H9 (cell line): Measurements from ENCODE around the gene FGFBP2. TPM values are rescaled to one million over a fixed set of nuclear protein-coding genes. Genes with fewer than 3 reads are reported as not detected.

Experiments
- DNase-seq: peaks from one replicate; pipeline ENCODE4 v3.0.0-alpha.2; 2017
- H2AFZ ChIP-seq: one replicate; pipeline ENCODE4 v1.6.1; 2013; ENCODE audit warnings: mild to moderate bottlenecking, low read length, control low read depth, moderate library complexity
- H2AK5ac ChIP-seq: 2 replicates; pipeline ENCODE4 v1.6.1; 2013; ENCODE audit warnings: low read length, control low read depth, mixed read lengths; ENCODE audit not compliant: insufficient read length
- H2BK120ac ChIP-seq: one replicate; pipeline ENCODE4 v1.6.1; 2013; ENCODE audit warnings: low read depth, mild to moderate bottlenecking, low read length, control low read depth, inconsistent platforms; ENCODE audit not compliant: poor library complexity, severe bottlenecking
- H2BK12ac ChIP-seq: 2 replicates; pipeline ENCODE4 v1.6.1; 2013; ENCODE audit warnings: low read length, control low read depth, mixed read lengths, low read depth; ENCODE audit not compliant: insufficient read length
- H2BK15ac ChIP-seq: 2 replicates; pipeline ENCODE4 v1.6.1; 2013; ENCODE audit warnings: low read depth, low read length, control low read depth
- H2BK20ac ChIP-seq: one replicate; pipeline ENCODE4 v1.6.1; 2013; ENCODE audit warnings: low read depth, mild to moderate bottlenecking, low read length, control low read depth, inconsistent platforms; ENCODE audit not compliant: poor library complexity, severe bottlenecking
- H2BK5ac ChIP-seq: 2 replicates; pipeline ENCODE4 v1.6.1; 2013; ENCODE audit warnings: low read length, control low read depth, mixed read lengths; ENCODE audit not compliant: insufficient read length
- H3K14ac ChIP-seq: 2 replicates; pipeline ENCODE4 v1.6.1; 2013; ENCODE audit warnings: low read length, control low read depth; ENCODE audit not compliant: insufficient read depth
- H3K18ac ChIP-seq: 2 replicates; pipeline ENCODE4 v1.6.1; 2013; ENCODE audit warnings: low read depth, mild to moderate bottlenecking, mixed read lengths, low read length, control low read depth; ENCODE audit not compliant: insufficient read length
- H3K23ac ChIP-seq: 2 replicates; pipeline ENCODE4 v1.6.1; 2013; ENCODE audit warnings: low read length, control low read depth, mixed read lengths, low read depth; ENCODE audit not compliant: insufficient read length
- H3K23me2 ChIP-seq: 2 replicates; pipeline ENCODE4 v1.6.1; 2013; ENCODE audit warnings: low read depth, mild to moderate bottlenecking, mixed read lengths, low read length, control low read depth; ENCODE audit not compliant: insufficient read length, poor library complexity, severe bottlenecking
- H3K27ac ChIP-seq: 2 replicates; pipeline ENCODE4 v1.5.1; 2013; ENCODE audit warnings: low read length, control low read depth, mixed read lengths, low read depth; ENCODE audit not compliant: insufficient read length
- H3K27me3 ChIP-seq: 2 replicates; pipeline ENCODE4 v1.6.1; 2013; ENCODE audit warnings: low read length, control low read depth, inconsistent platforms; ENCODE audit not compliant: insufficient read depth
- H3K4ac ChIP-seq: 2 replicates; pipeline ENCODE4 v1.6.1; 2013; ENCODE audit warnings: low read depth, mild to moderate bottlenecking, control low read depth, inconsistent platforms, low read length, moderate library complexity
- H3K4me1 ChIP-seq: 2 replicates; pipeline ENCODE4 v1.6.1; 2013; ENCODE audit warnings: low read length, control low read depth, inconsistent platforms; ENCODE audit not compliant: insufficient read depth
- H3K4me2 ChIP-seq: 2 replicates; pipeline ENCODE4 v1.6.1; 2013; ENCODE audit warnings: low read length, control low read depth, mixed read lengths; ENCODE audit not compliant: insufficient read length, insufficient read depth
- H3K56ac ChIP-seq: 2 replicates; pipeline ENCODE4 v1.6.1; 2013; ENCODE audit warnings: low read depth, mild to moderate bottlenecking, mixed read lengths, low read length, control low read depth; ENCODE audit not compliant: insufficient read length
- H3K79me1 ChIP-seq: 2 replicates; pipeline ENCODE4 v1.6.1; 2013; ENCODE audit warnings: low read depth, mild to moderate bottlenecking, moderate library complexity, low read length, control low read depth, inconsistent platforms; ENCODE audit not compliant: insufficient read depth, poor library complexity, severe bottlenecking
- H3K79me2 ChIP-seq: 2 replicates; pipeline ENCODE4 v1.6.1; 2013; ENCODE audit warnings: low read length, control low read depth, inconsistent platforms; ENCODE audit not compliant: insufficient read depth
- H3K9ac ChIP-seq: 2 replicates; pipeline ENCODE4 v1.6.1; 2013; ENCODE audit warnings: low read length, control low read depth, mixed read lengths; ENCODE audit not compliant: insufficient read length; ENCODE audit errors: extremely low read depth
- H3K9me3 ChIP-seq: one replicate; pipeline ENCODE4 v1.6.1; 2013; ENCODE audit warnings: low read depth, low read length, inconsistent platforms; ENCODE audit not compliant: control insufficient read depth
- H3T11ph ChIP-seq: one replicate; pipeline ENCODE4 v1.6.1; 2013; ENCODE audit warnings: mild to moderate bottlenecking, low read length, control low read depth, inconsistent platforms
- H4K20me1 ChIP-seq: one replicate; pipeline ENCODE4 v1.6.1; 2013; ENCODE audit not compliant: control insufficient read depth, insufficient read length, insufficient read depth
- H4K5ac ChIP-seq: 2 replicates; pipeline ENCODE4 v1.6.1; 2013; ENCODE audit warnings: low read depth, mild to moderate bottlenecking, mixed read lengths, low read length, control low read depth; ENCODE audit not compliant: insufficient read length
- H4K8ac ChIP-seq: replicated peaks from 2 replicates; pipeline ENCODE4 v1.6.1; 2013; ENCODE audit warnings: low read length, control low read depth, mixed read lengths, low read depth; ENCODE audit not compliant: insufficient read length
- H4K91ac ChIP-seq: 2 replicates; pipeline ENCODE4 v1.6.1; 2013; ENCODE audit warnings: low read depth, mild to moderate bottlenecking, moderate library complexity, mixed read lengths, low read length, control low read depth; ENCODE audit not compliant: insufficient read length
- H3K27ac Mint-ChIP-seq, 3 experiments: 2 replicates in 2 of 3; 3 replicates in 1 of 3; pipeline ENCODE4 v1.8.0; 2020 to 2021; ENCODE audit warnings: mixed read lengths in 3 of 3, mild to moderate bottlenecking in 1 of 3, moderate library complexity in 1 of 3
- H3K27me3 Mint-ChIP-seq: 2 replicates; pipeline ENCODE4 v1.8.0; 2021; ENCODE audit warnings: low read depth, mild to moderate bottlenecking, moderate library complexity, mixed read lengths
- H3K36me3 Mint-ChIP-seq, 3 experiments: 2 replicates in 2 of 3; 3 replicates in 1 of 3; pipeline ENCODE4 v1.8.0; 2020 to 2021; ENCODE audit warnings: low read depth in 3 of 3, mixed read lengths in 3 of 3; ENCODE audit not compliant: insufficient read depth in 1 of 3
- H3K4me1 Mint-ChIP-seq, 2 experiments: 2 replicates each; pipeline ENCODE4 v1.8.0; 2020; ENCODE audit warnings: mixed read lengths in 2 of 2
- H3K4me3 Mint-ChIP-seq, 2 experiments: 2 replicates in 1 of 2; 3 replicates in 1 of 2; pipeline ENCODE4 v1.8.0; 2020 to 2021; ENCODE audit warnings: mild to moderate bottlenecking in 2 of 2, mixed read lengths in 2 of 2, moderate library complexity in 1 of 2
- H3K9me3 Mint-ChIP-seq, 2 experiments: 2 replicates in 1 of 2; 3 replicates in 1 of 2; pipeline ENCODE4 v1.8.0; 2020; ENCODE audit warnings: mild to moderate bottlenecking in 2 of 2, mixed read lengths in 2 of 2, moderate library complexity in 1 of 2
- WGBS: extraction: QIAGEN DNeasy Blood & Tissue Kit; methylation state at CpG from one replicate; pipeline ENCODE4 v1.1.7; 2013; ENCODE audit warnings: missing lambda C conversion rate, low lambda C conversion rate, mixed read lengths; ENCODE audit not compliant: insufficient read length; ENCODE audit errors: extremely low coverage; 5-methylcytosine and 5-hydroxymethylcytosine counted together
- total RNA-seq: library from RNA; stranded (reverse); gene quantifications from 2 replicates; pipeline ENCODE4 v1.2.1, GENCODE V29; 2021
- TF ChIP-seq, protein P1 (sequence below): fragments of 200-600 bp; sonication (generic); conservative IDR thresholded peaks from 3 replicates; pipeline ENCODE4 v1.8.0; 2021; ENCODE audit warnings: antibody characterized with exemption, mild to moderate bottlenecking

Gene FGFBP2
- total RNA-seq, 1 experiment from 2014 or later = not detected

- TF ChIP-seq, protein P1, sequence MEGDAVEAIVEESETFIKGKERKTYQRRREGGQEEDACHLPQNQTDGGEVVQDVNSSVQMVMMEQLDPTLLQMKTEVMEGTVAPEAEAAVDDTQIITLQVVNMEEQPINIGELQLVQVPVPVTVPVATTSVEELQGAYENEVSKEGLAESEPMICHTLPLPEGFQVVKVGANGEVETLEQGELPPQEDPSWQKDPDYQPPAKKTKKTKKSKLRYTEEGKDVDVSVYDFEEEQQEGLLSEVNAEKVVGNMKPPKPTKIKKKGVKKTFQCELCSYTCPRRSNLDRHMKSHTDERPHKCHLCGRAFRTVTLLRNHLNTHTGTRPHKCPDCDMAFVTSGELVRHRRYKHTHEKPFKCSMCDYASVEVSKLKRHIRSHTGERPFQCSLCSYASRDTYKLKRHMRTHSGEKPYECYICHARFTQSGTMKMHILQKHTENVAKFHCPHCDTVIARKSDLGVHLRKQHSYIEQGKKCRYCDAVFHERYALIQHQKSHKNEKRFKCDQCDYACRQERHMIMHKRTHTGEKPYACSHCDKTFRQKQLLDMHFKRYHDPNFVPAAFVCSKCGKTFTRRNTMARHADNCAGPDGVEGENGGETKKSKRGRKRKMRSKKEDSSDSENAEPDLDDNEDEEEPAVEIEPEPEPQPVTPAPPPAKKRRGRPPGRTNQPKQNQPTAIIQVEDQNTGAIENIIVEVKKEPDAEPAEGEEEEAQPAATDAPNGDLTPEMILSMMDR = no peak
- H3K23ac ChIP-seq = no peak overlapping the region
- no peak overlapping the region for H3K14ac ChIP-seq
- no peaks in the 10 kb centered on the region for H3K27me3 ChIP-seq
- DNase-seq = no peak
- H3K79me2 ChIP-seq = no peaks in the 10 kb centered on the region
- H3K27ac ChIP-seq = no peak overlapping the region
- H2BK20ac ChIP-seq = no peak overlapping the region
- Mint-ChIP-seq H3K27me3 (peaks cover 7% of the 10 kb centered on the region), H3K27ac (no peak overlapping the region), H3K36me3 (no peaks in the 10 kb centered on the region), H3K9me3 (no peaks in the 10 kb centered on the region; a peak in 1 of 5 replicates), H3K4me1 (no peaks in the 10 kb centered on the region), H3K4me3 (no peak overlapping the region)
- H3K4me2 ChIP-seq = no peak overlapping the region
- peaks cover 3% of the 10 kb centered on the region for H3K9me3 ChIP-seq
- H4K20me1 ChIP-seq = no peaks in the 10 kb centered on the region
- no peak overlapping the region for H3T11ph ChIP-seq
- no peak overlapping the region for H2AFZ ChIP-seq
- H3K23me2 ChIP-seq = no peaks in the 10 kb centered on the region
- H2BK120ac ChIP-seq = no peak overlapping the region
- no peak overlapping the region for H3K18ac ChIP-seq
- WGBS = no CpG with 5 or more reads among the region's 1 CpG
- no peaks in the 10 kb centered on the region for H3K4me1 ChIP-seq
- H2BK12ac ChIP-seq = no peak overlapping the region
- no peak overlapping the region for H4K91ac ChIP-seq
- H3K56ac ChIP-seq = no peak overlapping the region
- no peak overlapping the region for H2BK15ac ChIP-seq
- H4K8ac ChIP-seq = no peak overlapping the region
- no peak overlapping the region for H2BK5ac ChIP-seq
- no peak overlapping the region for H4K5ac ChIP-seq
- H3K79me1 ChIP-seq = no peaks in the 10 kb centered on the region
- no peak overlapping the region for H3K9ac ChIP-seq
- no peak overlapping the region for H2AK5ac ChIP-seq
- no peak overlapping the region for H3K4ac ChIP-seq
These were observed 41.4 kb downstream of the FGFBP2 start for GRCh38 chr4:15921592-15921932.
